ENCODE data around the gene PEPD. TPM values are rescaled to one million over a fixed set of nuclear protein-coding genes. Genes with fewer than 3 reads are reported as not detected.

The PEPD gene
- total RNA-seq, 1 donor from 2014 or later: 30.0 TPM

DNA sequence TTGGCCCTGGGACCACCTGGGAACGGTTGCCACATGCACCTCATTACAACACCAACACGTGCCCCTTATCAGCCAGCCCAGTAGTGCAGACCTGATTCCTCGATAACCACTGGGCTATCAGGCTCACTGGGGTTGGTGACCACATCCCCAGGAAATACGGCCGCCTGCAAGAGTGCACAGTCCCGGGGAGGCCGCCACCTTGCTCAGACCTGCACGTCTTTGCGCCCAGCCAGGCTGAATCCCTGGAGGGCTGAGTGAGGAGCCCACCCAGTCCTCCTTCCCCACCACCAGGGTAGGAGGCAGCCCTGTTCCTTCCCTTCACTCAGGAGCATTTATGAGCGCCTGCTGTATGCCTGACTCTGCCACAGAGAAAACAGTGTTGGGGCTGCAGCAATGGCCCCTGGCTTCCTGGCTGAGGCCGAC is 80.3 kb downstream of the PEPD start:
- H3K27ac ChIP-seq (replicated peaks): no peak overlapping the region
- H3K27me3 ChIP-seq (ENCODE audit: low read depth): no peaks in the 10 kb centered on the region
- H3K4me1 ChIP-seq: peaks cover 9% of the 10 kb centered on the region
- no peaks in the 10 kb centered on the region for H3K9me3 ChIP-seq (replicated peaks)
- intact Hi-C loops (cut with micrococcal nuclease): no loop called here
- peak; percentile 11 for DNase-seq
- TF ChIP-seq, protein P1, sequence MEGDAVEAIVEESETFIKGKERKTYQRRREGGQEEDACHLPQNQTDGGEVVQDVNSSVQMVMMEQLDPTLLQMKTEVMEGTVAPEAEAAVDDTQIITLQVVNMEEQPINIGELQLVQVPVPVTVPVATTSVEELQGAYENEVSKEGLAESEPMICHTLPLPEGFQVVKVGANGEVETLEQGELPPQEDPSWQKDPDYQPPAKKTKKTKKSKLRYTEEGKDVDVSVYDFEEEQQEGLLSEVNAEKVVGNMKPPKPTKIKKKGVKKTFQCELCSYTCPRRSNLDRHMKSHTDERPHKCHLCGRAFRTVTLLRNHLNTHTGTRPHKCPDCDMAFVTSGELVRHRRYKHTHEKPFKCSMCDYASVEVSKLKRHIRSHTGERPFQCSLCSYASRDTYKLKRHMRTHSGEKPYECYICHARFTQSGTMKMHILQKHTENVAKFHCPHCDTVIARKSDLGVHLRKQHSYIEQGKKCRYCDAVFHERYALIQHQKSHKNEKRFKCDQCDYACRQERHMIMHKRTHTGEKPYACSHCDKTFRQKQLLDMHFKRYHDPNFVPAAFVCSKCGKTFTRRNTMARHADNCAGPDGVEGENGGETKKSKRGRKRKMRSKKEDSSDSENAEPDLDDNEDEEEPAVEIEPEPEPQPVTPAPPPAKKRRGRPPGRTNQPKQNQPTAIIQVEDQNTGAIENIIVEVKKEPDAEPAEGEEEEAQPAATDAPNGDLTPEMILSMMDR (IDR thresholded peaks at IDR 0.05; ENCODE audit: borderline replicate concordance): no peak
- no peak overlapping the region for H3K4me3 ChIP-seq
- H3K36me3 ChIP-seq: peaks cover 9% of the 10 kb centered on the region

DNA sequence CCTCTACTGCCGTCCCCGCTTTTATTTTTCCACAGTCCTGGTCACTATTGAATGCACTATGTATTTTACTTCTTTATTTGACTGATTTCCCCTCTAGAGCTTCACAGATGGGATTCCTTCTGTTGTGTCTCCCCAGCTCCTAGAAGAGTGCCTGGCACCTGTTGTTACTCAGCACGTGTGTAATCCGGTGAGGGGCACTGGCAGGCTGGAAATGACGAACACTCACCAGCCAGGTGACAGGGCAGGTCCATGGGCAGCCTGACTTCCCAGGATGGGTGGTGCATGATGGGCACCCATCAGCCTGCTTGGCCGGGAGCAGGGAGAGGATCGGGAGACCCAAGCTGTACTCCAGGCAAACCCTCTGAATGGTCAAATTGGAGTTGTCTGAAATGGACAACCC is 80.9 kb downstream of the PEPD start:
- peak; percentile 7 for DNase-seq
- Histone ChIP-seq H3K4me3 (no peak overlapping the region), H3K27me3 (ENCODE audit: low read depth) (no peaks in the 10 kb centered on the region), H3K4me1 (peaks cover 9% of the 10 kb centered on the region), H3K27ac (replicated peaks) (no peak overlapping the region), H3K9me3 (replicated peaks) (no peaks in the 10 kb centered on the region), H3K36me3 (peaks cover 8% of the 10 kb centered on the region)
- intact Hi-C loops (cut with micrococcal nuclease): no loop called here
- TF ChIP-seq, protein P1 (IDR thresholded peaks at IDR 0.05; ENCODE audit: borderline replicate concordance): no peak

DNA sequence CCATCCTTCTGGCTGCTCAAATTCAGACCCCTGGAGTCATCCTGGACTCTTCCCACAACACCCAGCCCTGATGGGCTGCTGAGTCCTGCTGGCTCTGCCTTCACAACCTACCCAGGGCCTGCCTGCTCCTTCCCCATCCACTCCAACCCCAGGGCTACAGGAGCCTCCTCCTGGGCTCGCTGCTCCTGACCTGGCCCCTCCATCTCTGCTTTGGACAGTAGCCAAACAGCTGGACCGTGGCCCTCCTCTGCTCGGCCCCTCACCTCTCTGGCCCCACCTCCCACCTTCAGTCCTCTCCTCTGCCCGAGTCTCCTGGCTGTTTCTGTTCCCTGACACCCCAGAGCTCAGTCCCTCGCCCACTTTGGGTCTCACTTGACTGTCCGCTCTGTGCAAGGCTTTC is 81.3 kb downstream of the PEPD start:
- DNase-seq: peak; percentile 1
- H3K4me3 ChIP-seq: no peak overlapping the region
- intact Hi-C loops (cut with micrococcal nuclease): no loop called here
- H3K9me3 ChIP-seq (replicated peaks): no peaks in the 10 kb centered on the region
- H3K27ac ChIP-seq (replicated peaks): no peak overlapping the region
- no peaks in the 10 kb centered on the region for H3K27me3 ChIP-seq (ENCODE audit: low read depth)
- TF ChIP-seq, protein P1 (IDR thresholded peaks at IDR 0.05; ENCODE audit: borderline replicate concordance): no peak
- H3K4me1 ChIP-seq: peaks cover 9% of the 10 kb centered on the region
- peaks cover 5% of the 10 kb centered on the region for H3K36me3 ChIP-seq

DNA sequence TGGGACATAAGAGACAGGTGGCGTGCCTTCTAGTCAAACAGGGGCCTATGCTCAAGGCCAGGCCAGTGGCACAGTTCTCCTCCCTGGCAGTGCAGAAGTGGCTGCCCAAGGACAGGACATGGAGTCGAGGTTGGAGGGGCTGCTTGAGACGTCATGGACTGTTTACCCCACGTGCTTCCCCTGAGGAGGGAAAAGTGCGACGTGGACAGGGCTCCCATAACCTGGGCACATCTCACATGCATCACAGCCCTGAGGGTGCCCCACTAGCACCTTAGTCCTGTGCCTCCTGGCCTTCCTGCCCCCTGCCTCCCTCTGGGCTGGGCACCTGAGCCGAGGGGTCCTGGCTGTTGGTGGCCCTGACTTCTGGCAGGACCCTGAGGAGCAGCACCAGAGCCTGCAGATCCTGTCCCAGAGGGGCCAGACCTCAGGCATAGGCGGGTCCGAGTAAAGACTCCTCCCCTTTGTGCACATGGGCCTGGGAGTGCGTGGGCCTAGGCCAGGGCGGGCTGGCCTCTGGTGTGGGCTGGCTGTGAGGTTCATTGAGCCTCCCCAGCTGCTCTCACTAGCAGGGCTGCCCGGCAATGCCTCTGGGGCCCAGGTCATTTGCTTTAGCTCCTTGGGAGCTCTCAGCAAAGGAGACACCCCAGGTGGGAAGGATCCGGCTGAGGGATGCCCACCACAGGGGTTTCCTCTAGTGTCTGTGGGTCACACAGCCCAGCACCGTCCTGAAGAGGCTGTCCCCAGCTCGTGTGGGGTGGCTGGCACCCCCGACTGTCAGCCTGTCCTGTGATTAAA is 82.4 kb downstream of the PEPD start:
- H3K36me3 ChIP-seq: peaks cover 5% of the 10 kb centered on the region
- peak; percentile 10 for DNase-seq
- no peaks in the 10 kb centered on the region for H3K9me3 ChIP-seq (replicated peaks)
- H3K27ac ChIP-seq (replicated peaks): no peak overlapping the region
- peaks cover 9% of the 10 kb centered on the region for H3K4me1 ChIP-seq
- no peaks in the 10 kb centered on the region for H3K27me3 ChIP-seq (ENCODE audit: low read depth)
- no peak overlapping the region for H3K4me3 ChIP-seq
- TF ChIP-seq, protein P1 (IDR thresholded peaks at IDR 0.05; ENCODE audit: borderline replicate concordance): no peak
- intact Hi-C loops (cut with micrococcal nuclease): no loop called here

DNA sequence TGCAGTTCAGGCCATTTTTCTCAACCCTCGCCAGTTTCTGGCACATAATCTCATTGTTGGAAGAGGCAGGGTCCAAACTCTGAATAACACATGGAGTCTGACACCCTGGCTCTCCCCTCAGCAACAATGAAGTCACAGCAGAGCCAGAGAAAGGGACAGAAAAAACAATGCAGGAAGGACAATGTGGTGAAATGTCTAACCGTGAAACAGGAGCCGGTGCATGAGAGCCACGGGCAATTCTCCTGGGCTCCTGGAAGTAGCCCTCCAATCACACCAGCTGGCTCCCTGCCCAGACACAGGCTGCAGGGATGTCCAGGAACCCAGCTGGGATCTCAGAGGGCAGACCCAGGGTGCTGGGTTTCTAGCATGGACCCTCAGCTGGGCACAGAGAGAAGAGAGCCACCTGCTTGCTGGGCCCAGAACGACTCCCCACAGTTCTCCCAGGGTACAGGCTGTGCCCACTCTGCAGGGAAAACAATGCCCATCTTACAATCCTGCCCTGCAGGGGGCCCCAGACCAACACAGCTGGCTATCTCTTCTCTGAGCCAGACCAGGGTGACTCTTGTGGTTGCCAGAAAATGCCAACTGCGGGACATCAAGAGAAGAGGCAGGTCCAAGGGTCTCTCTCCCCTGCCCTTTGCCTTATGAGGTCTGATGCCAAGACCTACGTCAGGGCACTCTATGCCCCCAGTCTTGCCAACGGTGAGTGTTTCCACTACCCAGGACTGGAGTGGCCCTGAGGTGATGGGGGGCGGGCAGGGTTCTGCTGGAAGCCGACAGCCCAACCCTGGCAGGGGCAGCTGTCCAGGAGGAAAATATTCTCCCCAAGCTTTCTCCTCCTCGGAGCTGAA is 83.5 kb downstream of the PEPD start:
- Histone ChIP-seq H3K9me3 (replicated peaks) (no peaks in the 10 kb centered on the region), H3K36me3 (no peaks in the 10 kb centered on the region), H3K27ac (replicated peaks) (no peak overlapping the region), H3K27me3 (ENCODE audit: low read depth) (no peaks in the 10 kb centered on the region), H3K4me3 (no peak overlapping the region), H3K4me1 (peaks cover 9% of the 10 kb centered on the region)
- DNase-seq: peak; percentile 42
- intact Hi-C loops (cut with micrococcal nuclease): no loop called here
- TF ChIP-seq, protein P1 (IDR thresholded peaks at IDR 0.05; ENCODE audit: borderline replicate concordance): peak; percentile 46

Measured in left ventricle myocardium inferior (tissue), 1 donor.